OCI-M2 (cell line): ENCODE data around the gene AAGAB.
"Not testable (repeated sequence)": the region's sequence is repeated elsewhere in the genome, so short reads cannot be mapped to it uniquely, and the experiment has no call there.

Experiments used
- DNase-seq: peaks from one replicate; lab custom pipeline; 2025; ENCODE audit not compliant: unreplicated experiment; lab: John Stamatoyannopoulos, UW

Gene AAGAB

GRCh38 chr15:67253549-67254237, 768 bp downstream of the AAGAB start:
- no peak for DNase-seq

DNA sequence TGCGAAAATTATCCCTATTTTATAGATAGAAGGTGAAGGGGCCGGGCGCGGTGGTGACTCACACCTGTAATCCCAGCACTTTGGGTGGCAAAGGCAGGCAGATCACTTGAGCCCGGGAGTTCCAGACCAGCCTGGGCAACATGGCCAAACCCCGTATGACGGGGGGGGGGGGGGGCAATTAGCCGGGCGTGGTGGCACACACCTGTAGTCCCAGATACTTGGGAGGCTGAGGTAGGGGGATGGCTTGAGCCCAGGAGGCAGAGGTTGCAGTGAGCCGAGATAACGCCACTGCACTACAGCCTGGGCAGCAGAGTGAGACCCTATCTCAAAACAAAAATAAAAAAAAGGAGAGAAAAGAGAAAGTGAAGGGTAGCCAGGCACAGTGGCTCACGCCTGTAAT, 1.4 kb downstream of the AAGAB start:
- no peak for DNase-seq

DNA sequence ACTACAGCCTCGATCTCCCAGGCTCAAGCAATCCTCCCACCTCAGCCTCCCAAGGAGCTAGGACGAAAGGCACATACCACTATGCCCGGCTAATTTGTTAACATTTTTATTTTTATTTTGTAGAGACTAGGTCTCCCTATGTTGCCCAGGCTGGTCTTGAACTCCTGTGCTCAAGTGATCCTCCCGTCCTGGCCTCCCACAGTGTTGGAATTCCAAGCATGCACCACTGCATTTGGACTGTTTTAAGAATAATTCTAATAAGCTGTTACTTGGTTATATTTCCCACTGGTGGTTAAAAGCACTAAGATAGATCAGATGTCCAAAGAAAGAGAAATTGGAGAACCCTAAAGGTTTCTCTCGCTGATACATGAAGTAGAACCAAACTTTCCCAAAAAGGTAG, 3.1 kb downstream of the AAGAB start:
- DNase-seq: no peak

DNA sequence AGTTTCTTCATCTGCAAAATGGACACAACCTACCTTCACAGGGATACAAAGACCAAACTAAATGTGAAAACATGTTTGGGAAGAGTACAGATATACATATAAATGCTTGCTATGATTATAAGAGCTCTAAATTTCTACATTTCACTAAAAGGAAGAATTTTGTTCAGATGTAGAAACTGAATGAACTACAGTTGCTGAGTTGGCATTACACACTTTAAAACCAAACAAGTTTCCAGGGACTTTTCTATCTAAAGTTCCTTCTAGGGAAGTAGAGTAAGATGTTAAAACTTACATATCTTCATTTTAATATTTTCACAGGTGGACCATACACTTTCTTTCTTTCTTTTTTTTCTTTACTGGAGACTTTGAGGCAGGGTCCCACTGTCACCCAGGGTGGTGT, 4.6 kb downstream of the AAGAB start:
- no peak for DNase-seq

- no peak for DNase-seq
Observed at GRCh38 chr15:67248011-67248505, 6.4 kb downstream of the AAGAB start.

GRCh38 chr15:67246606-67247005, 7.9 kb downstream of the AAGAB start:
- not testable (repeated sequence) for DNase-seq

DNA sequence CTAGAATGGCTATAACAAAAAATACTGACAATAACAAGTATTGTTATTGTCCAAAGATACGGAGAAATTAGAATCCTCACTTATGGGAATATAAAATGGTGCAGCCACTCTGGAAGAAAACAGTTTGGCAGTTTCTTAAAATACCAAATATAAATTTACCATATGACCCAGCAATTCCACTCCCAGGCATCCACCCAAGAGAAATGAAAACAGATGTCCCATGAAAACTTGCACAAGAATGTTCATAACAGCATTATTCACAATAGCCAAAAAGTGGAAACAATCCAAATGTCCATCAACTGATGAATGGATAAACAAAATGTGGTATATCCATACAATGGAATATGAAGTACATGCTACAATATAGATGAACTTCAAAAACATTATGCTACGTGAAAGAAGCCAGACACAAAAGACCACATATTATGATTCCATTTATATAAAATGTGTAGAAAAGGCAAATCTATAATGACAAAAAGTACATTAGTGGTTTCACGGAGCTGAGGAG, 9.4 kb downstream of the AAGAB start:
- DNase-seq: no peak

DNA sequence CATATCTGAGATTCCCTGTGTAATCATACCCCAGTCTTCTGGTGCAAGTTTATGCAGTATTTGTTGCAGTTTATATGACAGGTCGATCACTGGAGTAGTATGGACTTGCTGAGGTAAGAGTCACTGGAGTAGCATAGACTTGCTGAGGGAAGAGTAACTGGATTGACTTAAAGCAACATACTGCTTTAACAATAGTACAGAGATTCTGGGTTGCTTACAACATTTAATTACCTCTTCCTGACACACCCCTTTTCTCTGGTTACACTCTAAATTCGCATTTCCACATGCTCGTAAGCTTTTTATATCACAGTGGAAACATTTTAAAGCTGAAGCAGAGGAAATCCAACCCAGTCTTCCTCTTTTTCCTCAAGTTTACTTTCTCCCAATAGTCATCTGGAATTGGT, 11.8 kb downstream of the AAGAB start:
- no peak for DNase-seq

DNA sequence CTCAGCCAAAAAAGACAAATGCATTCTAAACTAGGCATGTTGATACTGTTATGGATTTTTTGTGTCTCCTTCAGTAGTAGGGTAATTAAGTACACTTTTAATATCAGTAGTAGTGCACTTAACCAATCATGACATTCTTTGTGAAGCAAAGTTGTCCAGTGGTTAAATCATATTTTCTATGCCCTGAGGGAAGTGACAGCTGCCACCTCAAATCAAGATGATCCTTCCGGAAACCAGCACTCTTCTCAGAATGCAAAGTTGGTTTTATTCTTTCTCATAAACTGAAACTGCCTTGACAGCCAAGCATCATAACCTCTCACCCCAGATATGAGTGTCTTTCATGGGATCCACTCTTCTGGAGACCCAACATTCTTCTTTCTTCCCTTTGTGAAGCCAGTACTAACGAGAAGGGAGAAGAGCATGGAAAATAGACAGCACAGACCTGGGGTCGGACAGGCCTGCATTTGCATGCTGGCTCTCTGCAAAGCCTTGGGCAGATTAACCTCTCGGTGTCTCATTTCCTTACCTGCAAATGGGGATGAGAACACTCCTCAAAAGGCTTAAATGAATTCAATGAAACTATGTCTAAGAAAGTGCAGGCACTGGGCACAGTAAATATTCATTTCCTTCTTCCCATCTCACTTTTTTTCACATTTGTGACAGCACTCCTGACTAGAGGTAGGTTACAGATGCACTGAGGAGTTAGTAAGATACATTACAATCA, 13.2 kb downstream of the AAGAB start:
- no peak for DNase-seq

DNA sequence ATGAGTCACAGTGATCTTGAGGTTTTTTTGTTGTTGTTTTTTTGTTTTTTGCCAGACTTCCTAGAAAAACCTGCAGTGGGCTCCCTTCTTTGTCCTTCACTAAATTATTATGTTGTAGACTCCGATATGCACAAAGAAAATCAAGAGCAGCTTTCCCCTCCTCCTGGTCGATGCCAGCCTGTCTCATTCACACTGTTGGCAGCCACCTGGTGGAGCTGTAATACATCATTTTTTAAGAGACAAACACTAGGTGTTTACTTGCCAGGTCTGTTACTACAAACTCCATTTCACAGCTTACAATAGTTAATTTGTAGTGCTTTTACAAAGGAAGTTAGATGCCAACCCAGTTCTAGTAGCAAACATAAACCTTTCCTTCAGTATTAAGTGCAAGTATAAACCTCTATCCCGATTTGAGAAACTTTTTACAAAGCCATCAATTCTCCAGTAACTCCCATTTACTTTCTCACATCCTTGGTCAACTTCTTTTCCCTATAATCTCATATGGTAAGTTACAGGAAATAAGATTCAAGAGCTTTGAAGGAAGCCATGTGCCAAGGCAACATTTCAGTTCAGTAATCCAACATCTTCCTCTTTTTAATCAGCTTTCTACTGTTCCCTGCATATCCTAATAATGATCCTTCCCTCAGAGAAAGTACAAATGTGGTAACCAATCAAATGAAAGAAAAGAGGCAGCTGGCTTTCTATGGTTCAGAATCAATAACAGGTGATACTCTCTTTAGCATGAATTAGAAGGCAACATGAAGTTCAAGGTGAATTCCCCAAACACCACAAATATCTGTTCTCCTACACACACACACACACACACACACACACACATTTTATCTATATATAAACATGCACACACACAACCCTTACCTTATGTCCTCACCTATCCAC, 14.0 kb downstream of the AAGAB start:
- DNase-seq: no peak

DNA sequence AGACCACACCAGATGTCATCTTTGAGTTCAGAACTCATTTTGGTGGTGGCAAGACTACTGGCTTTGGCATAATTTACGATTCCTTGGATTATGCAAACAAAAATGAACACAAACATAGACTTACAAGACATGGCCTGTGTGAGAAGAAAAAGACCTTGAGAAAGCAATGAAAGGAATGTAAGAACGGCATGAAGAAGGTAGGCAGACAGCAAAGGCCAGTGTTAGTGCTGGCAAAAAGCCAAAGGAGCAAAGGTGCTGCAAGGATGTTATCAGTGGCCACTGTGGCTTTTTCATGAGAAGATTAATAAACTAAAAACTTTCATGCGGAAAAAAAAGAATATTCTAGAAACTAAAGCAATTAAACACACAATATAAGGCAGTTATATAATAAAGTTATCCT, 21.9 kb downstream of the AAGAB start:
- no peak for DNase-seq

DNA sequence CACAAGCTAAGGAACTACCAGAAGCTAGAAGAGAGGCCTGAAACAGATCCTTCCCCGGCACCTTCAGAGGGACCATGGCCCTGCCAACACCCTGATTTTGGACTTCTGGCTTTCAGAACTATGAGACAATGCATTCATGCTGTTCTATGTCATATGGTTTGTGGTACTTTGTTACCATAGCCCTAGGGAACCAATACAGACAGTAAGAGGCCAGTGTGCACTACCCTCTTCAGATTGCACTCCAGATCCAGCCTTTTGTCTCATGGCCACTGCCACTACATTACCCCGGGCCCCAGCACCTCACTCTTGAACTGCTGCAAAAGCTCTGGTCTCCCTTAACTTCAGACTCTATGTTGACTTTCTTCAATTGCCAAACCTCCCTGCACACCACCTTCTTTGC, 24.0 kb downstream of the AAGAB start:
- no peak for DNase-seq

DNA sequence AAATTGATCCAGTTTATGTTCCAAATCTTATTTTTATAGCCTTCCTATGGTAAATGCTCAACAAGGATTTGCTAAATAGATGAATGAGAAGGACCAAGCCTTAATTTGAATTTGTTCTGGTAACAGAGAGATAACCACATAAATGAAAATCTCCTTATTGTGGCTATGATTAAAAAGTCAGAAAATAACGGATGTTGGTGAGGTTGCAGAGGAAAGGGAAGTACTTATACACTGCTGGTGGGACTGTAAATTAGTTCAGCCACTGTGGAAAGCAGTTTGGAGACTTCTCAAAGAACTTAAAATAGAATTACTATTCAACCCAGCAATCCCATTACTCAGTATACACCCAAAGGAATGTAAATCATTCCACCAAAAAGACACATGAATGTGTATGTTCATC, 26.2 kb downstream of the AAGAB start:
- DNase-seq: no peak

DNA sequence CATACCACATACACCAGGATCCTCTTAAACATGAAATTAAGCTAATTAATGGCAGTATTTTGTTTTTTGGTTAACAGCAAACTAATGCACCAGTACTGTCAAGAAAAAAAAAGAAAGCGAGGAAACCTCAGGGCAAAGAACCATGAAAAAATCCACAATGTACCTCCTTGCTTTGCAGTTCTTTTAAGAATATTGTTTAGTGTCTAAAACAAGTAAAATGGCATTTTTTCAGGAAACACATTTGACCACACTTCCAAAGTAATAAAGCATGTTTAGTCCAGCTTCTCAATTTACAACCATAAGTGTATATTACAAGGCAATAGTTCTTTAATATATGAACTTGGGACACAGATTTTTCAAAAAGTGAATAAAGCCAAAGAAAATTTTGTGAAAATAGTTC, 26.6 kb downstream of the AAGAB start:
- no peak for DNase-seq

DNA sequence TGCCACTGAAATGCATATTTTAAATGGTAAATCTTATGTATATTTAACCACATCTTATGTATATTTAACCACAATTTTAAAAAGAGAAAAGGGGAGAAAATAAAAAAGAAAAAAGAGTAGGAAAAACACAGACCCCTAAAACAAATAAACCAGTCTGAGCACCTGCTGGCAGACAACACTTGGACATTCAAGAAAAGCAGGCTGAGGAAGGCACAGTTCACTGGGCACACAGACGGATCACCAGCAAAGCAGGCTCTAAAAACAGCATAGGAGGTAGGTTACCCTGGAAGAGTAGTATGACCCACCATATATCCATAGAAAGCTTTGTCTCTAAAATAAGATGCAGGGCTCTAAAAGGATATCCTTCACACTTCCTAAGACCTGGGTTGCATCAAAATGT, 27.0 kb downstream of the AAGAB start:
- no peak for DNase-seq

DNA sequence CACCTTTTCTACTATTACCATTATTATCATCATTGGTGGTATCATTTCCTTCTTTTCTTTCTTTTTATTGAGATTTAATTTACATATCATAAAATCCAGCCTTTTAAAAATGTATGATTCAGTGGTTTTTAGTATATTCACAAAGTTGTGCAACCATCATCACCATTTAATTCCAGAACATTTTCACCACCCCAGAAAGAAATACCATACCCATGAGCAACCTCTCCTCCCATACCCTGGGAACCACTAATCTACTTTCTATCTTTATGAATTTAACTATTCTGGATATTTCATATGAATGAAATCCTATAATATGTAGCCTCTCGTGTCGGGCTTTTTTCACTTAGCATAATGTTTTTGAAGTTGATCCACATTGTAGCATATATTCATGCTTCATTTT, 29.1 kb downstream of the AAGAB start:
- DNase-seq: no peak

DNA sequence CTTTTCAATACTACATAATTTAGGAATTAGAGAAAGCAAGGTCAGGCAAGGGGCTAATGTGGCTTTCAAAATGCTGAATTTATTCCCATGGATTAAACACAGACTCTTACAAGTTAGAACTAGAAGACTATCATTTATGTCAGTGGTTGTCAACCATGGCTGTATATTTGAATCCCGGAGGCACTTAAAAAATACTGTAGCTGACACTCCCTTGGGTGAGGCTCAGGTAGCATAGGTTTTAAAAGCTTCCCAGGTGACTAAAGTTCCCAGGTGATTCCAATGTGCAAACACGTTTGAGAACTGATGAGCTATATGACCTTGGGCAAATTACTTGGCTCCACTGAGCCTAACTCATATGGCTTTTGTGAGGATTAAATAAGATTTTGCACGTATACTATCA, 29.6 kb downstream of the AAGAB start:
- DNase-seq: no peak

GRCh38 chr15:67219288-67219687, 35.2 kb downstream of the AAGAB start:
- no peak for DNase-seq

- DNase-seq: no peak
Observed at GRCh38 chr15:67218428-67218827, 36.0 kb downstream of the AAGAB start.

- no peak for DNase-seq
Observed at GRCh38 chr15:67216859-67217258, 37.6 kb downstream of the AAGAB start.

- no peak for DNase-seq
Observed at GRCh38 chr15:67215102-67215501, 39.4 kb downstream of the AAGAB start.
